Fibroblast of the aortic adventitia (primary cell): ENCODE results near the gene SGSM1. TPM values are rescaled to one million over a fixed set of nuclear protein-coding genes. Genes with fewer than 3 reads are reported as not detected.

Experiments used
- DNase-seq: peaks from one replicate; pipeline ENCODE4 v3.0.0-alpha.2; 2010; ENCODE audit warnings: low read depth
- H3K4me3 ChIP-seq: 2 replicates; pipeline ENCODE4 v1.5.1; 2011; ENCODE audit warnings: low read depth, mild to moderate bottlenecking, control low read depth, low read length, moderate library complexity
- total RNA-seq: library from RNA; depleted of rRNA; stranded (reverse); fragments of >200 nt; gene quantifications from 2 replicates; pipeline ENCODE4 v1.2.3, GENCODE V29; 2012; ENCODE audit warnings: low replicate concordance
- TF ChIP-seq, protein P1 (sequence below): IDR thresholded peaks from 2 replicates; pipeline ENCODE4 v1.5.1; 2011; ENCODE audit warnings: mild to moderate bottlenecking, low read length, control low read depth, inconsistent platforms; ENCODE audit not compliant: insufficient read depth

Gene SGSM1
- total RNA-seq, 1 donor, result not detected

DNA sequence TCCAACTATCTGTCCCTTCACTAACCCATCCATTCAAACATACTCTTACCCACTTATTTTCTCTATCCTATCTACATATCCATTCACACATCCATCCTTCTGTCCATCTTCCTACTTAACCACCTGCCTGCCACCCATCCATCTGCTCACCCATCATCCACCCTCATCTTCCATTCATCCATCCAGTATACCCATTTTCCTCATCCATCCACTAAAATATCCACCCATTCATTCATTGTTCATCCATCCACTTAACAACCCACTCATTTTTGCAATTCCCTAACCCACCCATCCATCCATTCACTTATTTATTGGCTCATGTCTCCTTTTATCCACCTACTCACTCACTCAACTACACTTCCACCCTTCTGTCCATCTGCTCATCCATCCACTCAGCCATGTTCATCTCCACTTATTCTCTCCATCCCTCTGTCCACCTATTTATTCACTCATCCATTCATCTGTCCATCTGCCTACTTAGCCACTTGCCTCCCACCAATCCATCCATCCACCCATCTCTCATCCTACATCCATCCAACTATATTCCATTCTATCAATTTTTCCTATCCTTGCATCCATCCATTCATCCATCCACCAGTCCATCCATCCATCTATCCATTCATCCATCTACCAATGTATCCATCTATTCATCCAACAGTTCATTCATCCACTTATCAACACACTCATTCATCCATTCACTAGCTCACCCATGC lies 129.9 kb downstream of the SGSM1 start:
- no peak overlapping the region for H3K4me3 ChIP-seq
- TF ChIP-seq, protein P1, sequence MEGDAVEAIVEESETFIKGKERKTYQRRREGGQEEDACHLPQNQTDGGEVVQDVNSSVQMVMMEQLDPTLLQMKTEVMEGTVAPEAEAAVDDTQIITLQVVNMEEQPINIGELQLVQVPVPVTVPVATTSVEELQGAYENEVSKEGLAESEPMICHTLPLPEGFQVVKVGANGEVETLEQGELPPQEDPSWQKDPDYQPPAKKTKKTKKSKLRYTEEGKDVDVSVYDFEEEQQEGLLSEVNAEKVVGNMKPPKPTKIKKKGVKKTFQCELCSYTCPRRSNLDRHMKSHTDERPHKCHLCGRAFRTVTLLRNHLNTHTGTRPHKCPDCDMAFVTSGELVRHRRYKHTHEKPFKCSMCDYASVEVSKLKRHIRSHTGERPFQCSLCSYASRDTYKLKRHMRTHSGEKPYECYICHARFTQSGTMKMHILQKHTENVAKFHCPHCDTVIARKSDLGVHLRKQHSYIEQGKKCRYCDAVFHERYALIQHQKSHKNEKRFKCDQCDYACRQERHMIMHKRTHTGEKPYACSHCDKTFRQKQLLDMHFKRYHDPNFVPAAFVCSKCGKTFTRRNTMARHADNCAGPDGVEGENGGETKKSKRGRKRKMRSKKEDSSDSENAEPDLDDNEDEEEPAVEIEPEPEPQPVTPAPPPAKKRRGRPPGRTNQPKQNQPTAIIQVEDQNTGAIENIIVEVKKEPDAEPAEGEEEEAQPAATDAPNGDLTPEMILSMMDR, result no peak
- DNase-seq, result no peak

DNA sequence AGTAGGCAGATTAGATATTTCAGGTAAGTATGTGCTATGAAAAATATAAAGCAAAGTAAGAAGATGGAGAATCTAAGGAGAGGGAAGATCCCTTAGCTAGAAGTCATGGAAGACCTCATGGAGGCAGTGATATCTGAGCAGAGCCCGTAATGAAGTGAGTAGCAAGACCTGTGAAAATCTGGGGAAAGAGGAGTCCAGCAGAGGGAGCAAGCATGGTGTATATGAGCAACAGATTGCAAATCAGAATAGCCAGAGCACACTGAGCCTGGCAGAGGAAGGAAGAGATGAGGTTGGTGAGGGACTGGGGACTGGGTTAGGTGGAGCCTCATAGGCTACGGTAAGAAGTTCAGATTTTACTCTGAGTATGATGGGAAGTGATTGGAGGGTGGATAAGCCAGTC lies 131.1 kb downstream of the SGSM1 start:
- TF ChIP-seq, protein P1, result peak; percentile 42
- no peak overlapping the region for H3K4me3 ChIP-seq
- peak; percentile 32 for DNase-seq

DNA sequence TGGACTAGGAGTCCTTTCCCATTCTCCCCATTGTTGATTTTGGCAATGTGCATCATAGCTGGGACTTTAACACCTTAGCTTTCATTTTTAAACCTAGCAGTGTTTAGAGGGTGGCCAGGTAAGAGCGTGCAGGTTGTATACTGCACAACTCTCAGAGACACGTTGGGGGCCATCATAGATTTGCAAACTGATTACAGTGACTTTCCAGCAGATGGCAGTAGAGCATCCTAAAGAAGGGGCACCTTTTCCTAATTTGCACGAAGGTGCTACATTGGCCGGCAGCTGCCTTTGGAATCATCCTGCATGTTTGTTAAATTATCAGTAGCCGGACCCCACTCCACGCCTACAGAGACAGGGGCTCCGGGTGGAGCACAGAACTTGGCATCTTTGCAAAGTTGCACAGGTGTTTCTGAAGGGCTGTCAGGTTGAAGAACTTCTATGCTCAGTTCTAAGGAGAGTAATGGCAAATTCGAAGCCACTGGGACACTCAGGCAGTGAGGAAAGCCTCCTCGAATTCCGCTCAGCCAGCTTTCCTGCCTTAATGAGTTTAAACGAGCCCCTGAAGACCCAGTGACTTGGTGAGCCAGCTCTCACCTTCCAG lies 132.8 kb downstream of the SGSM1 start:
- no peak overlapping the region for H3K4me3 ChIP-seq
- TF ChIP-seq, protein P1, result peak; percentile 82
- DNase-seq, result peak; percentile 59

DNA sequence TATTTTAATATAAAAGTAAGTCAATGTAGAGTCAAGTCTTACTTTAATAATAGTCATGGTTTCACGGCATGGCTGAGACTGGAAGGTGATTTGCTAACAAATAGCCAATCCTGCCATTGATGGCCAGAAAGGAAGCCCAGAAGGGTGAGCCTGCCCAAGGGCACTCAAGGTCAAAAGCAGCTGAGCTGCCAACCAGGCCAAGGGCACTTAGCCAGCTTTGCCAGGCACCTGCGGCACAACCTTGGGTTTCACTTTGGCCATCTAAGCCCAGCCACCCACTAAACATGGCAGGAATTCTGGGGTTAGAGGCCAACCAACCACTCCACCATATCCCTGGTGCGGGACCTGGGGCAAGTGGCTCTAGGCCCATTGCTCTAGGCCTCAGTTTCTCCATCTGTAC lies 136.3 kb downstream of the SGSM1 start:
- H3K4me3 ChIP-seq, result no peak overlapping the region
- TF ChIP-seq, protein P1, result no peak
- DNase-seq, result no peak

DNA sequence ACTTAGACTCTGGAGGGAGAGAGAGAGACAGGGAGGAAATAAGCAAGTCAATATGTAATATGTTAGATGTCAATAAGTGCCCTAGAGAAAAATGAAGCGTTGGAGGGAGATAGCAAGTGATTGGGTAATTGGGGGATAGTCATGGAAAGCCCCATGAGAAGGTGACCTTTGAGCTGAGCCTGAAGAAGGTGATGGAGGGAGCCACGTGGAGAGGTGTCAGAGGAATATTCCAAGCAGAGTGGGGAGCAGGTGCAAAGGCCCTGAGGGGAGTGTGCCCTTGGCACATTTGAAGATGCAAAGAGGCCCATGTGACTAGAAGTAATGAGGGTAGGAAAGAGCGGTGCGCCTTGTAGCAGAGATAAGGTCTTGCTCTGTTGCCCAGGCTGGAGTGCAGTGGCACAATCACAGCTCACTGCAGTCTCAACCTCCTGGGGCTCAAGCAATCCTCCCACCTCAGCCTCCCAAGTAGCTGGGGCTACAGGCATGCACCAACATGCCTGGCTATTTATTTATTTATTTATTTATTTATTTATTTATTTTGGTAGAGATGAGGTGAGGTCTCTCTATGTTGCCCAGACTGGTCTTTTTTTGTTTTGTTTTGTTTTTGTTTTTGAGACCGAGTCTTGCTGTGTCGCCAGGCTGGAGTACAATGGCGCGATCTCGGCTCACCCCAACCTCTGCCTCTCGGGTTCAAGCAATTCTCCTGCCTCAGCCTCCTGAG lies 138.4 kb downstream of the SGSM1 start:
- TF ChIP-seq, protein P1, result no peak
- no peak for DNase-seq

DNA sequence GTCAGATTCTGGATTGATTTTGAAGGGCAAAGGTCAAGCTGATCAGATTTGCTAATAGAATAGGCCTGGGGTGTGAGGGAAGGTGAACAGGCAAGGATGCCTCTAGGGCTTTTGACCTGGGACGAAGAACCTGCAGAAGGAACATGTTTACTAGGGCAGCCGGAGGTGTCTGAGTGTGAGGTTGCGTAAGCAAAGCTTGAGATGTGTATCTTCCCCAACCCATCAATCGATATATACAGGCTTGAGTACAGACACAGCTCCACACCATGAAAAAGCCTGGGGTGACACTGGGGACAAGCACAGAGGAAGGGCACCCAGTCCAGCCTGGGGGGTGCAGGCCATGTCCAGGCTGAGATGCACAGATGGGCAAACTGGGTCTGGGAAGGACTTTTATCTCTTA lies 139.4 kb downstream of the SGSM1 start:
- TF ChIP-seq, protein P1, result no peak
- H3K4me3 ChIP-seq, result no peak overlapping the region
- no peak for DNase-seq

More for the DNA sequence above, 138.4 kb downstream of the SGSM1 start:
- no peak overlapping the region for H3K4me3 ChIP-seq
